Measurements from ENCODE around the gene LINGO4.
"Not testable (repeated sequence)": the region's sequence is repeated elsewhere in the genome, so short reads cannot be mapped to it uniquely, and the experiment has no call there.

LINGO4 gene

DNA sequence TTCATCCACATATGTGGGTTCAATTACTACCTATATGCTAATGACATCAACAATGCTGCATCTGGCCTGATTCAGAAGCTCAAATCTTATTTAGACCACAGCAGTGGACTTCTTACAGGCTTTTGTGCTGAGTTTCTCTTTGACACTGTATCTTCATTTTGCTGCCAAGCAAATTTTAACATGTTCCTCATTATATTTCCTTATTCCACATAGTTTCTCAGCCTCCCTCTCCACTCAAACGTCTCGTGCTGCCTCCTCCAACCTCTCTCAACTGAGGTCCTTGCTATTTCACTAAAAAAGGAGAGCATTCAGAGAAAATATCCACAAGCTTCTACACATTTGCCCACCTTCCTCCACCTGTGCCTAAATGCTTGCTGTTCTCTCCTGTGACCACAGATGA lies 21.4 kb downstream of the LINGO4 start:
- DNase-seq (ENCODE audit: low read depth) = no peak

DNA sequence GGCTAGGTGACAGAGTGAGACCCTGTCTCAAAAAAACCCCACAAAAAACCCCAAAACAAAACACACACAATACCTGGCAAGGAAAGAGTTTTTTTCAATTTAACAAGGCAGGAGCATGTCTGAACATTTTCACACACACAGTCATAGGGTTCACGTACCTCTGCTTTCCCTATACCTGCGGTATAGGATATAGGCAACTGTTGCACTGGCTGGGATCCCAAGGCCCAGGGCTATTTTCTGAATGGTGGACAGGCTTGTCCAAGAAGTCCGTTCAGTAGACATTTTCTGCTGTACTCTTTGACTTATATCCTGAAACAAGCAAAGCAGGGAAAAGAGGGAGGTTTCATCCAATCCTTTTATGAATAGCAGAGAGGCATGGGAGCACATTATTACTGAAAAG lies 22.5 kb downstream of the LINGO4 start:
- DNase-seq (ENCODE audit: low read depth) = no peak

DNA sequence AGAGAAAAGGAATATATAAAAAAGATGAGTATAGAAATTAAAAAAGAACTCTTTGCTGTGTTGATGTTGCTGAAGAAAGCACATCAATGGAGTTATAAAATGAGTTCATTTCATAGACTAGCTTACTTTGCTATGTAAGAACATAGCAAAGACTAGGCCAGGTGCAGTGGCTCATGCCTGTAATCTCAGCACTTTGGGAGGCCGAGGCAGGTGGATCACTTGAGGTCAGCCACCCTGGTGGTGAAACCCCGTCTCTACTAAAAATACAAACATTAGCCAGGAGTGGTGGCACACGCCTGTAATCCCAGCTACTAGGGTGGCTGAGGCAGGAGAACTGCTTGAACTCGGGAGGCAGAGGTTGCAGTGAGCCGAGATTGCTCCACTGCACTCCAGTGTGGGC lies 23.2 kb downstream of the LINGO4 start:
- not testable (repeated sequence) for DNase-seq (ENCODE audit: low read depth)

DNA sequence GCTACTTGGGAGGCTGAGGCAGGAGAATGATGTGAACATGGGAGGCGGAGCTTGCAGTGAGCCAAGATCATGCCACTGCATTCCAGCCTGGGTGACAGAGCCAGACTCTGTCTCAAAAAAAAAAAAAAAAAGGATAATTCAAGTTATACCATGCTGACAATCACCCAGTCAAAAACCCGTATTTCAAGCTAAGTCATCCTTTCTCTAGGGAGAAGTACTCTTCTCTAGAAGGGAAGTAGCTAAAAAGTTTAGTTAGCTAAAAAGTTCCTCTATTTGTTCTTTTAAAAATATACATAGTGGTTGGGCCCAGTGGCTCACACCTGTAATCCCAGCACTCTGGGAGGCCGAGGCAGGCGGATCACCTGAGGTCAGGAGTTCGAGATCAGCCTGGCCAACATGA lies 24.5 kb downstream of the LINGO4 start:
- DNase-seq (ENCODE audit: low read depth) = not testable (repeated sequence)

DNA sequence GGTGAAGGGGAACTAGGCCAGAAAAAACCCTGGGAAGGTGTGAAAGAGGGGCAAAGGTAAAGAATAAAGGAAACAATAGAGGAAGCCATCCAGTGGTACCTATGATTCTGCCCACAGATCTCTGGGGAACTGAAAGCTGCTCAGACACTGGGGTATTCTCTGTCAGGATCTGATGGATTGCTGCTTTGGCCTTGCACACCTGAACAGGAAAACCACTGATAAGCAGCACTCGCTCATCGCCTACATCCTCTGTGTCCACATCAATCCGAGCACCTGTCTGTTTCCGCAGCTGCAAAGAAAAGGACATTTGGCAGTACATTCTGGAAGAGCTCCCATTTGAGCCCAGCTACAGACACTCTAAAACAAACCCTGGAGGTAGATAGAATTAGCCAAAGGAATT lies 25.4 kb downstream of the LINGO4 start:
- no peak for DNase-seq (ENCODE audit: low read depth)

DNA sequence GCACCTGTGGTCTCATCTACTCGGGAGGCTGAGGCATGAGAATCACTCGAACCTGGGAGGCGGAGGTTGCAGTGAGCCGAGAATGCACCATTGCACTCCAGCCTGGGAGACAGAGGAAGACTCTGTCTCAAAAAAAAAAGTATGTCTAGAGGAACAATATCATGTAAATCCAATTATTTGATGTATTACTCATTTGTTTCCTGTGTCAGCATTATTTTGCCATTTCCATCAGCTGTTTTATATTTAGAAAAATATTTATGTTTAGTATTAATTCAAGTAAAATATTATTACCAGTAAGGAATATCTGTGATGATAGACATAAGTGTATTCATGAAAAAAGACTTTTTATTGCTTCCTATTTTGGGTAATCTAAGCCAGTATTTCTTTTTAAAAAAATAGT lies 27.9 kb downstream of the LINGO4 start:
- DNase-seq (ENCODE audit: low read depth) = no peak

DNA sequence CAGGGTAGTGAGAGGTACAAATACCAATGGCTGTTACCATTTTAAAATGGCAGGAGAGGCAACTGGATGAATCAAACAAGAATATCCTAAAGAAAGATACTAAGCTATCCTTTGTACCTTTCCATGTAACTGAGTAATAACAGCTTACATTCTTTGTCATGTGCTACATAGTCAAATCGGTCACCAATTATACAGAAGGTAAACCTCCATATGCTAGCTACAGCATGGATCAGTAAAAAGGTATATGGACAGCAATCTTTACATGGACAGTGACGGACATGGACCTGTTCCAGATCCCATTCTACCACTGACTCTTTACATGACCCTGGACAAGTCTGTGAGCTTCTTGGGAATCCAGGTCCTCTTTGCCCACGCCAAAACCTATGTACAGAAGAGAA lies 28.6 kb downstream of the LINGO4 start:
- no peak for DNase-seq (ENCODE audit: low read depth)

DNA sequence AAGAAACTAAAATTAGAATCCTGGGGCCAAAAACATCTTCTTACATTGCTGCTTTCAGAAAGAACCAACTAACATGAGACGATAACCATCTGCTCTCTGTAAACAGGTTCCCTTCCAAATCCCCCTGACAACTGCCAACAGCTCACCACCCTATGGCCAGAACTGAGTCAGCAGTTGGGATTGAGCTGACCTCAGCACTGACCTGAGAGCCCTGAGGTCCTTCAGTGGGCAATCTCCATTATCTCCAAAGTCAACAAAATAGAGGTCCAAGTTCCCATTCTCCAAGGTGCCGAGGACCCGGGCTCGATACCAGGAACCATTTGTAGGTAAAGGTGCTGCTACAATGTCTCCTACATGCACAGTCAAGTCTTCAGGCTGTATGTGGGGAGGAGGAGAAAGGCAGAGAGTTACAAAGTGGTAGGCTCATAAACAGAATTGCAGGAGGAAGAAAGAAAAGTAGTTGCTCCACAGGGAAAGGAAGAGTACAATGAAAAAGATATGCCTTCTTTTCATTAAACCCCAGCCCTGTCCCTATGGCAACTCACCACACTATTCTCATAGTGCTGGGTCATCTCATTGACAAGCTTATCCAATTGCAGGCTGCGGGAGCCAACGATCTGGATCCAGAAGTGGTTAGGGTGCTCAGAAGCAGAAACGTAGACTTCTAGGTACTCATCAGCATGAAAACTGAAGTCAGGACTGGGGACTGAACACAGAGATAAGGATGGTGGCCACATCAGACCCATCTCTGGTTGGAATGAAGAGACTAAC lies 29.1 kb downstream of the LINGO4 start:
- no peak for DNase-seq (ENCODE audit: low read depth)

DNA sequence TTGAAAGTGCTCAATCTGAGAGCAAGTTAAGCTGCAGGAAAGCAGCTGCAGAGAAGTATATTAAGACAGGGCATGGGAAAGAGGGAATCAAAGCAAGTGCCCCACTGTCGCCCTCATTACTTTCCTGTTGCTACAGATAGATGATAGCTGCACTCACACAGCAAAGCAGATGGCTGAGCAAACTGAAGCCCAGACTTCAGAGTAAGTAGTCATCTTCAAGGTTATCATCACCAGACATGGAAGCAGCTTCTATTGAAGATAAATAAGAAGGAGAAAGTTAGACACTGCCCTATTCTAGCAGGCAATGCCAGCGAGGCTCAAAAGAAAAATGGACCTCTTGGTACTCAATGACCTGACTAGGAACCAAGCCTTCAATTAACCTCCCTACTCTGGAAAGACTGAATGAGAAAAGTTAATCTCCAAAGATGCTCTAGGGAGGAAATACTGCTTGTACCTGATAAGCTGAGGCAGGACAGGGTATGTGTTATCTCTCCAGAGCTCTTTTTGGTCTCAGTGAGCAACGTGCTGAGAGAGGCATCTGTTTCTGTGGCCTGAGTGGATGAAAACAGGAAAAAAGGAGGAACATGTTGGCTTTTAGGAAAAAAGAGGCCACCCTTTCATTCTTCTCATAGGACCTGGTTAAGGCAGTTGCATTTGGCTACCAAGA lies 30.8 kb downstream of the LINGO4 start:
- no peak for DNase-seq (ENCODE audit: low read depth)

DNA sequence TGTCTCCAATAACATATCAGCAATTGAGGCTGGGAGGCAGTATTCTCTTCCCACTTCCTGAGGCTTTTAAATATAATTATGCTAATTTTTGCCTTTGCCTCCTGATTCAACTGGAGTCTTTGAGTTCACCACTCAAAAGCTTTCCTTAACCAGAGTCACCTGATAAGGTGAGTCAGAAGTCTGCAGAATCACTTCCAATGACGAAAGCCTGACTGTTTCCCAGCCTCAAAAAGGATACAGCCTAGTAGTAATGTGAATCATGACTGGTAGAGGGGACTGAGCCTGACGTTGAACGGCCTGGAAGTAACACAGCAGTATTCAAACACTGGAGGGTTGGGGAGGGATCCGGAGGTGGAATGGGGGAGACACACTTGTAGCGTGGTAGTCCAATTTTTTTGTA lies 31.5 kb downstream of the LINGO4 start:
- no peak for DNase-seq (ENCODE audit: low read depth)

DNA sequence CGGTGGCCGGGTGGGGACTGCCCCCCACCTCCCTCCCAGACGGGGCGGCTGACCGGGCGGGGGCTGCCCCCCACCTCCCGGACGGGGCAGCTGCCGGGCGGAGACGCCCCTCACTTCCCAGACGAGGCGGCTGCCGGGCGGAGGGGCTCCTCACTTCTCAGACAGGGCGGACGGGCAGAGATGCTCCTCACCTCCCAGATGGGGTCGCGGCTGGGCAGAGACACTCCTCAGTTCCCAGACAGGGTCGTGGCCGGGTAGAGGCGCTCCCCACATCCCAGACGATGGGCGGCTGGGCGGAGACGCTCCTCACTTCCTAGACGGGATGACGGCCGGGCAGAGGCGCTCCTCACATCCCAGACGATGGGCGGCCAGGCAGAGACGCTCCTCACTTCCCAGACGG lies 35.9 kb downstream of the LINGO4 start:
- DNase-seq (ENCODE audit: low read depth) = not testable (repeated sequence)

DNA sequence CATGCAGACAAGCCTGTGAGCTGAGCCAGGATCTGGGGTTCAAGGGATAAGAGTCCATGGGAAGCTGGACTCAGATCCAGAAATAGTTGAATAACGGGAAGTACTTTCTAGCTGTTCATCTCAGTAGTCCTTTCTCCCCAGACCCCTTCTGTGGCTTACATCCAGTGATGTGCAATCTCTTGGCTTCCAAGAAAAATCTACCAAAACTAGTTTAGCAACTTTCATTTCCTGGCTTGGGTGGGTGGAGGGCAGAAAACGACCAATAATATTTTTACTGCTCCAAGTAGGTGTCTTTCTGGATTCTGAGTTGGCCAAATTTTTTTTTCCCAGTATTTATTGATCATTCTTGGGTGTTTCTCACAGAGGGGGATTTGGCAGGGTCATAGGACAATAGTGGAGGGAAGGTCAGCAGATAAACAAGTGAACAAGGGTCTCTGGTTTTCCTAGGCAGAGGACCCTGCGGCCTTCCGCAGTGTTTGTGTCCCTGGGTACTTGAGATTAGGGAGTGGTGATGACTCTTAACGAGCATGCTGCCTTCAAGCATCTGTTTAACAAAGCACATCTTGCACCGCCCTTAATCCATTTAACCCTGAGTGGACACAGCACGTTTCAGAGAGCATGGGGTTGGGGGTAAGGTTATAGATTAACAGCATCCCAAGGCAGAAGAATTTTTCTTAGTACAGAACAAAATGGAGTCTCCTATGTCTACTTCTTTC lies 36.7 kb downstream of the LINGO4 start:
- not testable (repeated sequence) for DNase-seq (ENCODE audit: low read depth)

DNA sequence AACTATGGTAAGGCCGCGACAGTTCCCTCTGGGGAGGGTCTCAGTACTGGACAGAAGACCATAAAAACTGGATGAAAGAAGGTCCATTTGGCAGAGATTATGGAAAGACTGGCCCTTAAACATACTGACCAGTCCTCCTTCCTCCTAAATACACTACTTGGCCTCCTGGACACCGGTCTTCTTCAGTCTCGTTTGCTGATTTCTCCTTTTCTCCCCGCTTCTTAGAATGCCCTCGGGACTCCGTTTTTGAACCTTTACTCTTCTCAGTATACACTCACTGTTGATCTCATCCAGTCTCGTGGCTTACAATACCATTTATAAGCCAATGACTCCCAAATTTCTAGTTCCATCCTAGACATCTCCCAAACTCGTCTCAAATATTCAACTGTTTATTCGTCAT lies 41.2 kb downstream of the LINGO4 start:
- DNase-seq (ENCODE audit: low read depth) = no peak

DNA sequence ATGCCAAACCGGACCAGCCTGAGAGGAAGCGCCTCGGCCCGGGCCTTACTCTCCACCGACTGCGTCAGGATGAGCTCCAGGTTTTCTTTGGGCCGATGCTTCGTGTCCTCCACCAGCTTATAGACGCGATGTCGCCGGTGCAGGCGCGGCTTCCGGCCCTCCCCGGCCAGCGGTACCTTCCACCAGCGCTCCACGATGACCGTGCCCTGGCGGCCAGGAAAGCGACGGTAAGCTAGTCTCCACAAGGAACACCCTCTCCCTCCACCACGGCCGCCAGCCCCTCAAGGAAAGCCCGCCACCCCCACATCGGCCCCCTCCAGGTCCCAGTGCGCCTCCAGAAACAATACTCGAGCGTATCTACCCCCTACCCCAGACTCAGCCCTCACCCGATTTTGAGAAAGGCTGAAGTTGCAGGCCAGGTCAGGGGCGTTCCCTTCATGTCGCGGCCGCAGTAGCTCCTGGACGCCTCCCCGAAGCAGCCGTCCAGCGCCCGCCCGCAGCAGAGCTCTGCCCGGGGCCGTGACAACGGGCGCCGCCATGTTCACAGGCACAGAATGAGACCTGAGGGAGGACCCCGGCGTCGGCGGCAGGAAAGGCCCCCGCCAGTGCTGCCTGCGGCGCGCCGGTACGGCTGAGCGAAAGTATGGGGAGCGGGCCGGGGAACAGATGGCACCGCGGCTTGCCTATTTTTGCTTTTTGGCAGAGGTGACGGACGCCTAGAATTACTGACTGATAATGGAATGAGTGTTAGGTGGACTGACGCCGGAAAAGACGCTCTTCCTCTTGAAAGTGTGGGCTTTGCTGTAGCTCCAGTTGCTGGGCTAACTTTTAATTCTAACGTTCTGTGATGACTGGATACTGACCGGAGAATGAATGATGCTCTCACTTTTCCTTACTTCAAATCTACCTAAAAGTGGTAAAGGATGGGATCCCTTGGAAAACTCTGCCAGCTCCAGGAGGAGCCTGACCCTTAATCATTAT lies 42.0 kb downstream of the LINGO4 start, which contains the start of gene MRPL9:
MRPL9 (minus strand) TSS at position 556 of the 981 bp plus-strand sequence; CDS start at position 539, 17 bp downstream.
- peak; percentile 76 for DNase-seq (ENCODE audit: low read depth)

DNA sequence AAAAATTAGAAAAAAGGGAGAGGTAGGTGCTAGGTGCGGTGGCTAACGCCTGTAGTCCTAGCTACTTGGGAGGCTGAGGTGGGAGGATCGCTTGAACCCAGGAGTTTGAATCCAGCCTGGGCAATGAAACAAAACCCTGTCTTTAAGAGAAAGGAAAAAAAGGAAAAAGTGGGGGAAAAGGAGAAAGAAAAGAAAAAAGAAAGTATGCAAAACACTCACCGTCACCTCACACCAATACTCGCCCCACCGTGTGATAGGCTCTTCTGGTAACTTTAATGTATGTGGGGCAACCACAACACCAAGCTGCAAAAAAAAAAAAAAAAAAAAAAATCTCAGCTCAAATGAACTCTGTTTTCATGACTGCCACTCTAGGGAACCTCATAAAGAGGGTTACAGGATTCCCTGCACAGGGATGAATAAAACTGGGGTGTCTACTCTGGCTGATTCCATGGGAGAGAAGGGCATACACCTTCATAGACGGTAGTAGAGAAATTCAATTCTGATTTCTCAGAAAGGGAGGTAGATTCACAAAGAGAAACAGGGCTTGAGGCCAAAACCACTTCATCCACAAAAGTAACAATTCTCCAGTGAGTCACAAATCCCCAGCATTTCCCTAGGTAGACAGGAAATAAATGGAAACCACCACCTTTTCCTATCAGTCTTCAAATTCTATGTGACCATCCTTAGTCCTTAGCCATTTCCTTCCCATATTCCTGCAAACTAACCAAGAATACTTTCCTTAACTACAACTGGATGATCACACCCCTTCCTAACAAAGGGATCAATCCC lies 44.4 kb downstream of the LINGO4 start:
- DNase-seq (ENCODE audit: low read depth) = no peak

DNA sequence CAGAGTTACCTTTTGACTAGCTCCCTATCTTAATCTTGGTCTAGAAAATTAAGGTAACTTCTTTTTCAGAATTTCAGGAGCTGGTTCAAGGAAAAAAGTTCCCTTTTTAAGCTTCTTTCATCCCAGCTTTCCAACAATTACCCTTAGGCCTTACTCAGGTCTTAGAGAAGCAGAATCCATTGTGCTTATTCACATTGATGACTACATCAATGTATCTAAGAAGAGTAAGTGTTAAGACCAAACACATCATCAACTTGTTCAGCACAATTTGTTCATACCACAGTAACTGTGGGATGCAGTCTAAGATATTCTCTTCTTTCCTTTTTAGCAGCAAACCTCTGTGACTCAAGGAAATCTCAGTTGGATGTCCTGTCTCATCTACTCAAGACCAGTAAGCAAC lies 46.0 kb downstream of the LINGO4 start:
- no peak for DNase-seq (ENCODE audit: low read depth)

DNA sequence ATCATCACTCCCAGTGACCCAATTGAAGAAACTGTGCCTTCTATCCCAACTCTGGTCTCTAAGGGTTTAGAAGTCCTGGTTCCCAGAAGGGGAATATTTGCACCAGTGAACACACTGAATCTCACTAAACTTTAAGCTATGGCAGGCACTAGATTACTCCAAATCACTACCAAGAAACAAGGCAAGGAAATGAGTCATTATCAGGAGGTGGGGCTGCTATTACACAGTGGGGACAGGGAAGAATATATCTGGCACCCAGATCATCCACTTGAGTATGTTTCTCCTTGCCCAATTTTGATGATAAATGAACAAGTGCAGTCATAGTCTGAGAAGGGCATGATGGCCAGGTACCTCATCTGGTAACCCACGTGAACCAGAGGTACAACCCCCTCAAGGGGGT lies 48.9 kb downstream of the LINGO4 start:
- no peak for DNase-seq (ENCODE audit: low read depth)

Data from activated gamma-delta T cell treated with anti-CD3 and anti-CD28 coated beads, Interleukin-2, amount 50 U/mL, for 16 hours (primary cell).